HG03066 (cell line): ENCODE measurements around the gene ZC3H4.
"Not testable (repeated sequence)": the region's sequence is repeated elsewhere in the genome, so short reads cannot be mapped to it uniquely, and the experiment has no call there.

Experiments used
- ATAC-seq: cut with Tn5 transposase; IDR thresholded peaks from one replicate; pipeline ENCODE4 v1.9.1; 2021; ENCODE audit warnings: low read depth; ENCODE audit not compliant: unreplicated experiment

The ZC3H4 gene

GRCh38 chr19:47089767-47090350 is 23.7 kb downstream of the ZC3H4 start:
- ATAC-seq, result no peak

GRCh38 chr19:47086280-47086679 is 27.3 kb downstream of the ZC3H4 start:
- no peak for ATAC-seq

GRCh38 chr19:47084879-47085439 is 28.6 kb downstream of the ZC3H4 start:
- ATAC-seq, result no peak

- ATAC-seq, result no peak
Observed at GRCh38 chr19:47082493-47082892, 31.1 kb downstream of the ZC3H4 start.

GRCh38 chr19:47081095-47081494 is 32.5 kb downstream of the ZC3H4 start:
- no peak for ATAC-seq

GRCh38 chr19:47078351-47078750 is 35.2 kb downstream of the ZC3H4 start:
- not testable (repeated sequence) for ATAC-seq

- ATAC-seq, result no peak
Observed at GRCh38 chr19:47075941-47076340, 37.6 kb downstream of the ZC3H4 start.

- ATAC-seq, result no peak
Observed at GRCh38 chr19:47075179-47075810, 38.3 kb downstream of the ZC3H4 start.

GRCh38 chr19:47074621-47075020 is 39.0 kb downstream of the ZC3H4 start:
- no peak for ATAC-seq

GRCh38 chr19:47073574-47073973 is 40.0 kb downstream of the ZC3H4 start:
- ATAC-seq, result no peak

- no peak for ATAC-seq
Observed at GRCh38 chr19:47072323-47072722, 41.3 kb downstream of the ZC3H4 start.

- ATAC-seq, result no peak
Observed at GRCh38 chr19:47071731-47072130, 41.8 kb downstream of the ZC3H4 start.

GRCh38 chr19:47070756-47071155 is 42.8 kb downstream of the ZC3H4 start:
- ATAC-seq, result no peak

GRCh38 chr19:47069795-47070194 is 43.8 kb downstream of the ZC3H4 start:
- no peak for ATAC-seq

GRCh38 chr19:47068876-47069406 is 44.6 kb downstream of the ZC3H4 start:
- ATAC-seq, result no peak

- no peak for ATAC-seq
Observed at GRCh38 chr19:47068246-47068645, 45.3 kb downstream of the ZC3H4 start.

GRCh38 chr19:47067215-47067847 is 46.2 kb downstream of the ZC3H4 start:
- no peak for ATAC-seq

- no peak for ATAC-seq
Observed at GRCh38 chr19:47066376-47067214, 47.0 kb downstream of the ZC3H4 start.

GRCh38 chr19:47065242-47065641 is 48.3 kb downstream of the ZC3H4 start:
- ATAC-seq, result no peak

- no peak for ATAC-seq
Observed at GRCh38 chr19:47063874-47064273, 49.7 kb downstream of the ZC3H4 start.

- no peak for ATAC-seq
Observed at GRCh38 chr19:47058621-47059022, 55.0 kb downstream of the ZC3H4 start.
